ENCODE measurements around the gene EIF2B2.
"Not testable (repeated sequence)": the region's sequence is repeated elsewhere in the genome, so short reads cannot be mapped to it uniquely, and the experiment has no call there.

Gene EIF2B2

DNA sequence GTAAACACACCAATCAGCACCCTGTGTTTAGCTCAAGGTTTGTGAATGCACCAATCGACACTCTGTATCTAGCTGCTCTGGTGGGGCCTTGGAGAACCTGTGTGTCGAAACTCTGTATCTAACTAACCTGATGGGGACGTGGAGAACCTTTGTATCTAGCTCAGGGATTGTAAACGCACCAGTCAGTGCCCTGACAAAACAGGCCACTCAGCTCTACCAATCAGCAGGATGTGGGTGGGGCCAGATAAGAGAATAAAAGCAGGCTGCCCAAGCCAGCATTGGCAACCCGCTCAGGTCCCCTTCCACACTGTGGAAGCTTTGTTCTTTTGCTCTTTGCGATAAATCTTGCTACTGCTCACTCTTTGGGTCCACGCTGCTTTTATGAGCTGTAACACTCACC lies 6.9 kb upstream of the EIF2B2 start:
- not testable (repeated sequence) for H3K27ac ChIP-seq (ENCODE audit: low read depth, low read length); H3K4me3 ChIP-seq (ENCODE audit: low read depth, low read length); H3K36me3 ChIP-seq (ENCODE audit: insufficient read depth, low read length); H3K27me3 ChIP-seq (ENCODE audit: insufficient read depth, low read length); H3K4me1 ChIP-seq (ENCODE audit: control insufficient read depth, insufficient read depth, low read length, unreplicated experiment); H3K79me2 ChIP-seq (ENCODE audit: control insufficient read depth, insufficient read depth, low read length, unreplicated experiment); H2AFZ ChIP-seq (ENCODE audit: low read length, unreplicated experiment)

DNA sequence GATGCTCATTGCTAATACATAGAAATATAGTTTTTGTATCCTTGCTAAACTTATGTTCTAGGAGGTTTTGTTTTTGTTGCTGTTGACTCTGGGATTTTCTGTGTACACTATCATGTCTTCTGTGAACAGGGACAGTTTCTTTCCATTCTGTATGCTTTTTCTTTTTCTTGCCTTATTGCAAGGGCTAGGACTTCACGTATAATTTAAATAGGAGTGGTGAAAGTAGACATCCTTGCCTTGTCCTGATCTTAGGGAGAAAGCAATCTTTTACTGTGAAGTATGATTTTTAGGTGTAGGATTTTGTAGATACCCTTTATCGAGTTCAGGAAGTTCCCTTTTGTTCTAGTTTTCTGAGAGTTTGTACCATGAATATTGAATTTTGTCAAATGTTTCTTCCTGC lies 1.5 kb upstream of the EIF2B2 start:
- peaks cover 24% of the 10 kb centered on the region for H3K79me2 ChIP-seq (ENCODE audit: control insufficient read depth, insufficient read depth, low read length, unreplicated experiment)
- H2AFZ ChIP-seq (ENCODE audit: low read length, unreplicated experiment) = no peak overlapping the region
- no peak overlapping the region for H3K4me3 ChIP-seq (ENCODE audit: low read depth, low read length)
- peaks cover 6% of the 10 kb centered on the region for H3K36me3 ChIP-seq (ENCODE audit: insufficient read depth, low read length)
- peaks cover 14% of the 10 kb centered on the region for H3K4me1 ChIP-seq (ENCODE audit: control insufficient read depth, insufficient read depth, low read length, unreplicated experiment)
- no peaks in the 10 kb centered on the region for H3K27me3 ChIP-seq (ENCODE audit: insufficient read depth, low read length)
- H3K27ac ChIP-seq (ENCODE audit: low read depth, low read length) = no peak overlapping the region

DNA sequence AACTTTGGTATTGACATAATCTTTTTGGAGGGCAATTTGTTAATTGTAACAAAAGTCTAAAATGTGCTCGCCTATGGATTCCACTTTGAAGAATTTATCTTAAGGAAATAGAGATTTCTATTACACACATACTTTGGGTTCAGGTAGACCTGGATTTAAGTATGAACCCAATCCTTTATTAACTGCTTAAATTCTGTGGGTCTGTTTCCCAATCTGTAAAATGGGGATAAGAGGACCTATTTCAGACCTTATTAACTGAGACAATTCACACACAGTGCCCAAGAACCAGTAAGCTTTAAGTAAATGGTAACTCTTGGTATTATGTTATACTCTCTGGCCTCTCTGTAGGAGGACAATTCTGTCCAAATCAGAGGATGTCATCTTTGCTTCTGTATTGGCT lies 822 bp upstream of the EIF2B2 start:
- peaks cover 14% of the 10 kb centered on the region for H3K4me1 ChIP-seq (ENCODE audit: control insufficient read depth, insufficient read depth, low read length, unreplicated experiment)
- peak overlapping the region; percentile 97 for H3K4me3 ChIP-seq (ENCODE audit: low read depth, low read length)
- H2AFZ ChIP-seq (ENCODE audit: low read length, unreplicated experiment) = peak overlapping the region; percentile 89
- no peaks in the 10 kb centered on the region for H3K27me3 ChIP-seq (ENCODE audit: insufficient read depth, low read length)
- H3K79me2 ChIP-seq (ENCODE audit: control insufficient read depth, insufficient read depth, low read length, unreplicated experiment) = peaks cover 24% of the 10 kb centered on the region
- H3K36me3 ChIP-seq (ENCODE audit: insufficient read depth, low read length) = peaks cover 13% of the 10 kb centered on the region
- H3K27ac ChIP-seq (ENCODE audit: low read depth, low read length) = peak overlapping the region; percentile 45

DNA sequence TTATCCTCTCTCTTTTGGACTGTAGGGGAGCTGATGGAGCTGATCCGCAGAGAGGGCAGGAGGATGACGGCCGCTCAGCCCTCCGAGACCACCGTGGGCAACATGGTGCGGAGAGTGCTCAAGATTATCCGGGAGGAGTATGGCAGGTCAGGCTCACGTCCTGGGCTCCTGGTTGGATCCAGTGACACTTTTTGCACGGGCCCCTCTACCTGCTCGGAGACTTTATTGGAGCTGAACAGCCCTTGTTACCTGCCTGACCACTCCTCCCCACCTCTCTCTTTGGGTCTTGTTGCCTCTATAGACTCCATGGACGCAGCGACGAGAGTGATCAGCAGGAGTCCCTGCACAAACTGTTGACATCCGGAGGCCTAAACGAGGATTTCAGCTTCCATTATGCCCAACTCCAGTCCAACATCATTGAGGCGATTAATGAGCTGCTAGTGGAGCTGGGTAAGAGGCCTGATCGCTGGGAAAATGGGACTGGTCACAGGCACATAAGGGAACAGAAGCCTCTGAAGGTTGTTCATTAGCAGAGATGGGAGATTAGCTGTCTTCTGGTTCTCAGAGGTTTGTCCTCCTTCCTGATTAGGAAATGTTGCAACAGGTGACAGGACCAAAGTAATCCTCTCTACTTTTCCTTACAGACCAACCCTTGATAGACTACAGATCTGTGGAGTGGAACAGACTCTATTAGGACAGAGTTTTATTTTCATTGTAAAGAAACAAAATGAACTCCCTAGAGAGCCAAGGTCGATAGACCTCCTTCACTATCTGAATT lies 718 bp downstream of the EIF2B2 start:
- H2AFZ ChIP-seq (ENCODE audit: low read length, unreplicated experiment) = peak overlapping the region; percentile 85
- peaks cover 24% of the 10 kb centered on the region for H3K79me2 ChIP-seq (ENCODE audit: control insufficient read depth, insufficient read depth, low read length, unreplicated experiment)
- peak overlapping the region; percentile 97 for H3K4me3 ChIP-seq (ENCODE audit: low read depth, low read length)
- peaks cover 14% of the 10 kb centered on the region for H3K4me1 ChIP-seq (ENCODE audit: control insufficient read depth, insufficient read depth, low read length, unreplicated experiment)
- no peaks in the 10 kb centered on the region for H3K27me3 ChIP-seq (ENCODE audit: insufficient read depth, low read length)
- peaks cover 28% of the 10 kb centered on the region for H3K36me3 ChIP-seq (ENCODE audit: insufficient read depth, low read length)
- H3K27ac ChIP-seq (ENCODE audit: low read depth, low read length) = peak overlapping the region; percentile 10; the same call in 1 of the 2 replicates

DNA sequence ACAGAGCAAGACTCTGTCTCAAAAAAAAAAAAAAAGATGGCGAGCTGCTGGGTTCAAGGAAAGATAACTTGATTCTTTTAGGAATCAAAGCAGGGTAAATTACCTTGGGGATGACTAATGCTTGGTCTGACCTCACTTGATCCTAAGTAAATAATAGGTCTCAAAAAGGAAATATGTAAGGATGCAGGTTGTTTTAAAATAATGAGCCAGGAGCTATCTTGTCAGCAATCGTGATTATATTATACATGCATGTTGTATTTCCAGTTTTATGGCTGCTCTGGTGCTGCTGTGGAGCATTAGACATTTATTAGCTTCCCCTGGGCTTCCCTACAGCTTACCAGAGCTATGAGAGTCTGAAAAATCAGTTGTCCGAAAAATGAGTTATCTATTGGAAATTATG lies 2.6 kb downstream of the EIF2B2 start:
- Histone ChIP-seq H3K27ac (ENCODE audit: low read depth, low read length) (no peak overlapping the region), H3K79me2 (ENCODE audit: control insufficient read depth, insufficient read depth, low read length, unreplicated experiment) (peaks cover 24% of the 10 kb centered on the region)

DNA sequence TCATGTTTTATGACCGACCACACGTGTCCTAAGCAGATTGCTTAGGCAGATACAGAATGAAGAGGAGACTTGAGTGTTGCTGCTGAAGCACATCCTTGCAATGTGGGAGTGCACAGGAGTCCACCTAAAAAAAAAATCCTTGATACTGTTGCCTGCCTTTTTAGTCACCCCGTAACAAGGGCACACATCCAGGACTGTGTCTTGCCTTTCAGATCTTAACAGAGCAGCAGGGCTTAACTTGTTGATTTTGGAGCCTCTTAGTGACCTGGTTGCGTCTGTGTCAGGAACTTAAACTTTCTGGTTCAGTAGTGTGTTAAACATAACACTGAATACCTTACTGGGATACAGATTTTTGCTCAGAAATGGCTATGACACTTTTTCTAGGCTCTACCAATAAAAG lies 6.5 kb downstream of the EIF2B2 start:
- peaks cover 42% of the 10 kb centered on the region for H3K36me3 ChIP-seq (ENCODE audit: insufficient read depth, low read length)

More for the DNA sequence above, 2.6 kb downstream of the EIF2B2 start:
- Histone ChIP-seq H3K36me3 (ENCODE audit: insufficient read depth, low read length) (peaks cover 37% of the 10 kb centered on the region), H3K4me3 (ENCODE audit: low read depth, low read length) (no peak overlapping the region), H3K27me3 (ENCODE audit: insufficient read depth, low read length) (no peaks in the 10 kb centered on the region), H2AFZ (ENCODE audit: low read length, unreplicated experiment) (no peak overlapping the region), H3K4me1 (ENCODE audit: control insufficient read depth, insufficient read depth, low read length, unreplicated experiment) (peaks cover 14% of the 10 kb centered on the region)

DNA sequence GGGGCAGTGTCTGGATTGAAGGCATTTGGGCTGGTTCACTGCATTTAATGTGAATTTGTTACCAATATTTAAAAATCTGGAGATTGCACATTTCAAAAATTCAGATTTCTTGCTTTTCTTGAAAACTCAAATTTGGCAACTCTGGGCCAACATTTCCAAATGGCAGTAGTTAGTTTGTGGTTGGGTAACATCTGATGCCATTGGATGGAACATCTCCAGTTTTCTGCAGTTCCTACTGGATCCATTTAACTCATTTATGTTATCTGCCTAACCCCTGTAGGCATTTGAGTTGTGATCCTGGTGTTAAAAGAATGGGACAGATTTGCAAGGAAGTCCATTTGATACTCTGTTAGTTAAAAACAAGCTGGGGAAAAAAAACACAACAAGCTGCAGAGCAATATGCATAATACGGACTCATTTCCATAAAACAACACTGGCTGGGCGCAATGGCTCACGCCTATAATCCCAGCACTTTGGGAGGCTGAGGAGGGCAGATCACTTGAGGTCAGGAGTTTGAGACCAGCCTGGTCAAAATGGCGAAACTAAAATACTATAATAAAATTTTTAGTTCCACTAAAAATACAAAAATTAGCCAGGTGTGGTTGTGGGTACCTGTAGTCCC lies 7.9 kb downstream of the EIF2B2 start:
- Histone ChIP-seq H3K79me2 (ENCODE audit: control insufficient read depth, insufficient read depth, low read length, unreplicated experiment) (no peaks in the 10 kb centered on the region), H3K27ac (ENCODE audit: low read depth, low read length) (no peak overlapping the region), H3K36me3 (ENCODE audit: insufficient read depth, low read length) (peaks cover 47% of the 10 kb centered on the region), H3K4me3 (ENCODE audit: low read depth, low read length) (no peak overlapping the region), H3K4me1 (ENCODE audit: control insufficient read depth, insufficient read depth, low read length, unreplicated experiment) (peaks cover 20% of the 10 kb centered on the region), H2AFZ (ENCODE audit: low read length, unreplicated experiment) (no peak overlapping the region), H3K27me3 (ENCODE audit: insufficient read depth, low read length) (no peaks in the 10 kb centered on the region)

More for the DNA sequence above, 6.5 kb downstream of the EIF2B2 start:
- H2AFZ ChIP-seq (ENCODE audit: low read length, unreplicated experiment) = no peak overlapping the region
- no peaks in the 10 kb centered on the region for H3K27me3 ChIP-seq (ENCODE audit: insufficient read depth, low read length)
- no peak overlapping the region for H3K4me3 ChIP-seq (ENCODE audit: low read depth, low read length)
- H3K27ac ChIP-seq (ENCODE audit: low read depth, low read length) = no peak overlapping the region
- H3K4me1 ChIP-seq (ENCODE audit: control insufficient read depth, insufficient read depth, low read length, unreplicated experiment) = peaks cover 27% of the 10 kb centered on the region
- H3K79me2 ChIP-seq (ENCODE audit: control insufficient read depth, insufficient read depth, low read length, unreplicated experiment) = peaks cover 10% of the 10 kb centered on the region

DNA sequence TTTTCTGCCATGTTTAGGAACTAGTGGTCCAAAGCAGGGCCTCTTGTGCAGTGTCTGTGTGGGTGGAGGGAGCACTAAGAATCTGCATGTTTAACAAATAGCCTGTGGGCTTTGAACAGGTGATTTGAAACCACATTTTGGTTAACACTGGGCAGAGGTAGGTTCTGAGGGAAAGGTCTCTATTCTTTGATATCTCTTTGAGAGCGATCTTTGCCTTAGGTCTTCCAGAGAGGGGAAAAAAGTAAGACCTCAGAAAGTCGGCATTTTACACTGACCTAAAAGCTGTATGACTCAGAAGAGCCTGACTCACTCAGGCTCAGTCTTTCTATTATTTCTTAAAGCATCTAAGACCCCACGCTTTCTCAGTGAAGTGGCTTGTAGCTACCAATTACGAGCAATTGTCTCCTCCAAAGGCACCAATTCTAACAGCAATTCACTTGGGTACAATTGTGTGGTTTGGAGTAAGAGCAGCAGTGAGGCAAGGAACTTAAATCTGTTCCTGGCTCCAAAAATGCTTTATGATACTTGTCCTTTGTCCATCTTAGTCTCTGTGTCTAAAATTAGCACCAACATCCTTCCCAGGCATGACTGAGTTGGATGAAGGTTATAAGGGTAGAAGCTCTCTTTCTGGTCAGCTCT lies 8.8 kb downstream of the EIF2B2 start:
- peaks cover 20% of the 10 kb centered on the region for H3K4me1 ChIP-seq (ENCODE audit: control insufficient read depth, insufficient read depth, low read length, unreplicated experiment)
- no peaks in the 10 kb centered on the region for H3K79me2 ChIP-seq (ENCODE audit: control insufficient read depth, insufficient read depth, low read length, unreplicated experiment)
- peak overlapping the region; percentile 6; the same call in 1 of the 2 replicates for H3K4me3 ChIP-seq (ENCODE audit: low read depth, low read length)
- no peak overlapping the region for H2AFZ ChIP-seq (ENCODE audit: low read length, unreplicated experiment)
- no peaks in the 10 kb centered on the region for H3K27me3 ChIP-seq (ENCODE audit: insufficient read depth, low read length)
- peaks cover 39% of the 10 kb centered on the region for H3K36me3 ChIP-seq (ENCODE audit: insufficient read depth, low read length)
- peak overlapping the region; percentile 64 for H3K27ac ChIP-seq (ENCODE audit: low read depth, low read length)

DNA sequence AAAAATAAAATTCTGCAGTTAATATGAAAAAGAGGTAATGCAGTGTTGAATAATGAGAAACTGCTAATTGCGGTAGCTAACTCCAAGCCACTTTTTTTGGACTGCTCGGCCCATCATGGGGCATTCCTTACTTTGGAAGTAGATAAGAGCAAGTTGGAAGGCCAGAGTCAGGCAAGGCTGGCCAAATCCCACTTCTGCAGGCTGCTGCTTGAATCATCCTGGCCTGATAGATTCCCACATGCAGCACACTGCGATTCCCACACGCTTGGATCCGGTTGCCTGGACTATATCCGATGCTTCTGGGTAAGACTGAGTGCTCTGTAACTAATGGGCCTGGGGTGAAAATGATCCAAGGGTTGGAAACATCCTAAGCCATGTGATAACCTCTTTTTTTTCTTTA lies 10.6 kb downstream of the EIF2B2 start:
- Histone ChIP-seq H3K27ac (ENCODE audit: low read depth, low read length) (no peak overlapping the region), H2AFZ (ENCODE audit: low read length, unreplicated experiment) (no peak overlapping the region), H3K79me2 (ENCODE audit: control insufficient read depth, insufficient read depth, low read length, unreplicated experiment) (no peaks in the 10 kb centered on the region), H3K36me3 (ENCODE audit: insufficient read depth, low read length) (peaks cover 25% of the 10 kb centered on the region; the same call in 1 of the 2 replicates), H3K27me3 (ENCODE audit: insufficient read depth, low read length) (no peaks in the 10 kb centered on the region), H3K4me1 (ENCODE audit: control insufficient read depth, insufficient read depth, low read length, unreplicated experiment) (peaks cover 20% of the 10 kb centered on the region), H3K4me3 (ENCODE audit: low read depth, low read length) (no peak overlapping the region)

DNA sequence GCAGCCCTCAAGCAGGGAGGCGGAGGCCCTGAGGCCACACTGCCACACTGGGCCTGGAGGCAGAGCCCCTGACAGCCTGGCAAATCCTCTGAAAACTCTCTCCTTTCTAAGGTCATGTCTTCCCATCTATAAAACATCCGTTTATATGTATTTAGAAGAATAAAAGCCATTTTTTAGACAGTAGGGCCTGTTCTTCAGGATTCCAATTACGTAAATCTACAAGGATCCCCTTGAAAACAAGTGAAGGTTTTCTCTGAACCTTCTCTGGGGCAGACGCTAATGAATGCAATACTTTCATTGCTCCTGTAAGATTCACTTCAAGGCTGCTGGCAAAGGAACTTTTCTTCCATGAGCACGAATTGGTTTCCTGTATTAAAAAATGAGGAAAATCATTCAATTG lies 12.8 kb downstream of the EIF2B2 start:
- no peak overlapping the region for H3K27ac ChIP-seq (ENCODE audit: low read depth, low read length)
- H3K4me3 ChIP-seq (ENCODE audit: low read depth, low read length) = no peak overlapping the region

More for the DNA sequence above, 12.8 kb downstream of the EIF2B2 start:
- H3K27me3 ChIP-seq (ENCODE audit: insufficient read depth, low read length) = no peaks in the 10 kb centered on the region
- peaks cover 20% of the 10 kb centered on the region for H3K4me1 ChIP-seq (ENCODE audit: control insufficient read depth, insufficient read depth, low read length, unreplicated experiment)
- H3K36me3 ChIP-seq (ENCODE audit: insufficient read depth, low read length) = peaks cover 20% of the 10 kb centered on the region; the same call in 1 of the 2 replicates
- no peaks in the 10 kb centered on the region for H3K79me2 ChIP-seq (ENCODE audit: control insufficient read depth, insufficient read depth, low read length, unreplicated experiment)
- H2AFZ ChIP-seq (ENCODE audit: low read length, unreplicated experiment) = no peak overlapping the region

Data from ACC112 (cell line).